Skeletal muscle satellite cell (primary cell): ENCODE measurements around the gene OSBP2.

ENCODE experiments used
- H3K27me3 ChIP-seq: 2 replicates; pipeline ENCODE4 v1.7.0; 2013; ENCODE audit warnings: low read length; ENCODE audit not compliant: control insufficient read depth, insufficient read depth
- H3K36me3 ChIP-seq: 2 replicates; pipeline ENCODE4 v1.7.0; 2013; ENCODE audit warnings: mild to moderate bottlenecking, control low read depth, low read length; ENCODE audit not compliant: insufficient read depth
- H3K4me1 ChIP-seq: 2 replicates; pipeline ENCODE4 v1.7.0; 2013; ENCODE audit warnings: low read length; ENCODE audit not compliant: control insufficient read depth, insufficient read depth
- H3K4me2 ChIP-seq: 2 replicates; pipeline ENCODE4 v1.7.0; 2013; ENCODE audit warnings: mild to moderate bottlenecking, low read length
- H3K4me3 ChIP-seq: 2 replicates; pipeline ENCODE4 v1.7.0; 2013; ENCODE audit warnings: low read length
- H3K9ac ChIP-seq: 2 replicates; pipeline ENCODE4 v1.7.0; 2013; ENCODE audit warnings: mild to moderate bottlenecking, low read depth, low read length, moderate library complexity
- H3K9me3 ChIP-seq: replicated peaks from 2 replicates; pipeline ENCODE4 v1.7.0; 2013; ENCODE audit warnings: mild to moderate bottlenecking, control low read depth, low read length

The OSBP2 gene

DNA sequence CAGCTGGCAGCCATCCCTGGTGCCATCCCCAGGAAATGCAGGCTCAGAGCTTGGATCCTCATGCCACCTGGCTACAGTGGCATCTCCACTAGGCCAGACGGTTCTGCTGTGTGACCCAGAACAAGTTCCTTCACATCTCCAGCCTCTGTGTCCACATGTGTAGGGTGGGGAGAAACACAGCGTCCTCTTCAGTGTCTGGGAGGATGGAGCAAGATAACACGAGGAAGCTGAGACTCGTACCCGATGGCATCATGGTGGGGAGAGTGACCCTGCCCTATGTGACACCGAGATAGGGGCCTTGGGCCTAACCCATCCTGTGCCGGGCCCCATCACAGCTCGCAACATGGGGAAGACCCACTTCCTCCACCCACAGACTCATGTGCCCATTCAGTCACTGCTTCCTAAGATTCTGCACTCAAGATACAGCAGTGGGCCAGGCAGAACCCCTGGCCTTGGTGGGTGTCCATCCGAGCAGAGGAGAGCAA is 195.4 kb downstream of the OSBP2 start:
- Histone ChIP-seq H3K9me3 (no peaks in the 10 kb centered on the region), H3K4me1 (no peaks in the 10 kb centered on the region), H3K4me2 (no peak overlapping the region), H3K4me3 (no peak overlapping the region), H3K36me3 (peaks cover 3% of the 10 kb centered on the region), H3K9ac (no peak overlapping the region), H3K27me3 (no peaks in the 10 kb centered on the region)

DNA sequence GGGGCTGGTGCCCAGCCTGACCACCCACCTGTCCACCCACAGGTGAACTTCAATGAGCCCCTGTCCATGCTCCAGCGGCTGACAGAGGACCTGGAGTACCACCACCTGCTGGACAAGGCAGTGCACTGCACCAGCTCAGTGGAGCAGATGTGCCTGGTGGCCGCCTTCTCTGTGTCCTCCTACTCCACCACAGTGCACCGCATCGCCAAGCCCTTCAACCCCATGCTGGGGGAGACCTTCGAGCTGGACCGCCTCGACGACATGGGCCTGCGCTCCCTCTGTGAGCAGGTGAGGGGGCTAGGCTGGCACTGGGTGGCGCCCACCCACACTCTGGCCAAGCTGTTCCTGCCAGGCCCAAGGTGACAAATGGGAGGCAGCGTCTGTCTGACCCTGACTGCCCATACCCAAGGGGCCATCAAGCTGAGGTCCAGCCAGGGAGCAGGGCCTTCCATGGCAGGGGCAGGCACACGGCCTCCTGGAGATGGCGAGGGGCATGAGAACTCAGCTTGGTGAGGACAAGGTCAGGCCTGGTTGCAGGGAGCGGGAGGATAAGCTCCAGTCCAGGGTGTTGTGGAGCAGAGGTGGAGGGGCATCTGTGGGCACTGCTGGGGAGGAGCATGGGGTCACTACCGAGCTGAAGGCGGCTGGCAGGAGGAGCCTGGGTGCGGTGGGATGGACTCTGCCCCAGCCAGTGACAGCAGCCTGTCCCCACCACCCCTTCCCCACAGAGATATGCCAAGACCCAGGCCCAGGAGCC is 196.2 kb downstream of the OSBP2 start:
- no peaks in the 10 kb centered on the region for H3K9me3 ChIP-seq
- peaks cover 3% of the 10 kb centered on the region for H3K36me3 ChIP-seq
- H3K9ac ChIP-seq = no peak overlapping the region
- no peaks in the 10 kb centered on the region for H3K27me3 ChIP-seq
- no peaks in the 10 kb centered on the region for H3K4me1 ChIP-seq
- H3K4me3 ChIP-seq = no peak overlapping the region
- no peak overlapping the region for H3K4me2 ChIP-seq

DNA sequence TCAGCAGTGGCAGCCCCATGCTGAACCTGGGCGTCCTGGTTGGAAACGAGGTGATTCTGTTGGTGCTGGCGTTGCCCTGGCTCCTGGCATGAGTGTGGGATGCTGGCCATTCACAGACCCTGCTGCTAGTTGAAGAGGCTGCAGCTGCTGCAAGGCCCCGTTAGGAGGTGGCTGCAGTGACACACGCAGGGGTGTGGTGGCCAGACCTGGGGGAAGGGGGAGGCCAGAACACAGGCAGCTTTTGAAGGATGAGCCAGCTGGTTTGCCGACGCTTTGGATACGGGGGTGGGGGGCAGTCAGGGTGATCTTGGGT is 196.7 kb downstream of the OSBP2 start:
- no peaks in the 10 kb centered on the region for H3K27me3 ChIP-seq
- H3K9ac ChIP-seq = no peak overlapping the region
- no peak overlapping the region for H3K4me3 ChIP-seq
- H3K36me3 ChIP-seq = peaks cover 3% of the 10 kb centered on the region
- H3K4me1 ChIP-seq = no peaks in the 10 kb centered on the region
- no peaks in the 10 kb centered on the region for H3K9me3 ChIP-seq
- H3K4me2 ChIP-seq = no peak overlapping the region

DNA sequence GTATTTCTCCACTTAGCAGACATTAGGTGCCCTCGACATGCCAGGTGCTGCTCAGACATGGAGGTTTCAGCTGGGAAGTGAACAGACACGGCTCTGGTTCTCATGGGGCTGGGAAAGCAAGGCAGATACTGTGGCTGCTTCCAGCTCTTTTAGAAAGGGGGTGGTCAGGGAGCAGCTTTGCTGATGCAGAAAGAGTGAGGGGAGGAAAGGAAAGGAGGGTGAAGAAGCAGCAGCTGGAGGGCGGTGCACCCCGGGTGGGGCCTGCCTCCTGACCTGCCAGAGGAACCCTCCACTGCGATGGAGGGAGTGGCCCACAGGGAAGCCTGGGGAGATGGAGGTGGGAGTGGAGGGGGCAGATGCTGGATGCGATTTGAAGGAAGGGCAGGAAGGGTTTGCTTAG is 197.1 kb downstream of the OSBP2 start:
- no peak overlapping the region for H3K4me2 ChIP-seq
- no peaks in the 10 kb centered on the region for H3K27me3 ChIP-seq
- H3K9me3 ChIP-seq = no peaks in the 10 kb centered on the region
- peaks cover 3% of the 10 kb centered on the region for H3K36me3 ChIP-seq
- no peak overlapping the region for H3K4me3 ChIP-seq
- H3K9ac ChIP-seq = no peak overlapping the region
- no peaks in the 10 kb centered on the region for H3K4me1 ChIP-seq

DNA sequence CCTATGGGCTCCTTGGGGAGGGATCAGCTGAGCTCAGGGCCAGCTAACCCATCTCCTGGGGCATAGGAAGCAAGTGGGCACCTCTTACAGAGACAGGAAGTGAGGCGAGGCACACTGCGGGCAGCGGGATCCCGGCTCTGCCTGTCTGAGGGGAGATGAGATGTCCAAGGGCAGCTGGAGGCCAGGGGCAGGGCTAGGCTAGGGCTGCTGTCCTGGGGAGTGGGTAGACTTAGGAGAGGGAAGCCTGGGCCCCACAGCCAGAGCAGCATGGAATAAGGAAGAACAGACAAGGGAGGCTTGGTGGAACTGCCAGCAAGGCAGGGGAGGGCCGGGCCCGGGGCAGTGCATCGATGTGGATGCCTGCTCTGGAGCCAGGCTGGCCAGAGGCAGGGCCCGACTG is 197.6 kb downstream of the OSBP2 start:
- Histone ChIP-seq H3K36me3 (peaks cover 3% of the 10 kb centered on the region), H3K4me1 (no peaks in the 10 kb centered on the region), H3K27me3 (no peaks in the 10 kb centered on the region), H3K4me2 (no peak overlapping the region), H3K4me3 (no peak overlapping the region), H3K9me3 (no peaks in the 10 kb centered on the region), H3K9ac (no peak overlapping the region)

DNA sequence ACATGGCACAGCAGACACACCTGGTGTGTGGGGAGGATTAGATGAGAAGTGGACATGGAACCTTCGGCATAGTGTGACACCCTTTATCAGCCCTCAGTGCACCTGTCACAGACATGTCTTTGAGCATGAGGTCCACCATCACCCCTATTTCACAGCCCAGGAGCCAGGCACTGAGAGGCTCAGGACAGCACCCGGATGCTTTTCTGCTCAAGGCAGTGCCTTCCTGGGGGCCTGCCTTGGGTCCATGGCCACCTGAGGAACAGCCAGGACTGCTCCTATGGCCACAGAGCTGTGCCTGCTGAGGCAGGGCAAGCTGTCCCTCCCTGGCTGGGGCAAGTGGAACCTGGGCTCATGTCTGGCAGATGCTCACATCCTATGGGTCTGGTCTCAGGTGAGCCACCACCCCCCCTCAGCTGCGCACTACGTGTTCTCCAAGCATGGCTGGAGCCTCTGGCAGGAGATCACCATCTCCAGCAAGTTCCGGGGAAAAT is 198.1 kb downstream of the OSBP2 start:
- H3K9ac ChIP-seq = no peak overlapping the region
- H3K4me3 ChIP-seq = no peak overlapping the region
- H3K27me3 ChIP-seq = no peaks in the 10 kb centered on the region
- H3K4me2 ChIP-seq = no peak overlapping the region
- H3K9me3 ChIP-seq = no peaks in the 10 kb centered on the region
- no peaks in the 10 kb centered on the region for H3K4me1 ChIP-seq
- peaks cover 3% of the 10 kb centered on the region for H3K36me3 ChIP-seq

DNA sequence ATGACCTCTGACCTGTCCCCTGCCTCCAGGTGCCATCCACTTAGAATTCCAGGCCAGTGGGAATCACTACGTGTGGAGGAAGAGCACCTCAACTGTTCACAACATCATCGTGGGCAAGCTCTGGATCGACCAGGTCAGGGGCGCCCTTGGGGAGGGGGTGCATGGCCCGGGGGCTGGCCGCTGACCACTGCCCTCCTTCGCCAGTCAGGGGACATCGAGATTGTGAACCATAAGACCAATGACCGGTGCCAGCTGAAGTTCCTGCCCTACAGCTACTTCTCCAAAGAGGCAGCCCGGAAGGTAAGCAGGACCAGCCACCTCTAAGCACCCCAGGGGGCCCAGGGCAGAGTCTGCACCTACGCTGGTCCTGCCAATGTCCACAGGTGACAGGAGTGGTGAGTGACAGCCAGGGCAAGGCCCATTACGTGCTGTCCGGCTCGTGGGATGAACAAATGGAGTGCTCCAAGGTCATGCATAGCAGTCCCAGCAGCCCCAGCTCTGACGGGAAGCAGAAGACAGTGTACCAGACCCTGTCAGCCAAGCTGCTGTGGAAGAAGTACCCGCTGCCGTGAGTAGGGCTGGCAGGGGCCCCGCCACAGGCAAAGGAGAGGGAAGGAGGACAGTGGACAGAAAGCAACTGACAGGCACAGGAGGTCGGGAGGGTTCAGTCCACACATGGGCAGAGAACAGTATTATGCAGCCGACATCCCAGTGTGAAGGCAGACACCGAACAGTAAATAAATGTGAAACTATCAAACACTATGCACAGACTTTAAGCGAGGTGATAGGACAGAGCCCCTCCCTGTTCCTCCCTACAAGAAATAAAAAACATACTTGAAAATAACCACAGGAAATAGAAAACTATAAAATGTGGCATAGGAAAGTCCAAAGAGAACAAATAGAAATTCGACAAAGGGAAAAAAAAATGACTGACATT is 199.0 kb downstream of the OSBP2 start:
- H3K4me1 ChIP-seq = no peaks in the 10 kb centered on the region
- H3K27me3 ChIP-seq = no peaks in the 10 kb centered on the region
- H3K4me3 ChIP-seq = no peak overlapping the region
- no peak overlapping the region for H3K4me2 ChIP-seq
- H3K9me3 ChIP-seq = no peaks in the 10 kb centered on the region
- H3K36me3 ChIP-seq = peaks cover 3% of the 10 kb centered on the region
- H3K9ac ChIP-seq = no peak overlapping the region

DNA sequence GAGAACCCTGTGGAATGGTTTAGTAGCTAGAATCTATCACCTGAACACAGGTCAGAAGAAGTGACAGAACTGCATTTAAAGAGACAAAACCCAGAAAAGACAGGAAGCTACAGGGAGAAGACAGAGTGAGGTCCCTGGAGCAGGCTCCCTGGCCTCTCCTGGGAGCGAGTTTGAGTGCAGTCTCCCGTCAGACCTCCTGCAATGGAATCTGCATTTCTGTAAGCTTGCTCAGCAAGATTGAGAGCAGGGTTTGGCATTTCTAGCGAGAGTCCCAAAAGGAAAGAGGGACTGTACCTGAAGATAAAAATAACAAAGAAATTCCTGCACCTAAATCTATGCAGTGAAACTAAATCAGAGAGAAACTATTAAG is 199.7 kb downstream of the OSBP2 start:
- Histone ChIP-seq H3K9me3 (no peaks in the 10 kb centered on the region), H3K36me3 (peaks cover 3% of the 10 kb centered on the region), H3K4me1 (no peaks in the 10 kb centered on the region), H3K27me3 (no peaks in the 10 kb centered on the region), H3K4me3 (no peak overlapping the region), H3K4me2 (no peak overlapping the region), H3K9ac (no peak overlapping the region)

DNA sequence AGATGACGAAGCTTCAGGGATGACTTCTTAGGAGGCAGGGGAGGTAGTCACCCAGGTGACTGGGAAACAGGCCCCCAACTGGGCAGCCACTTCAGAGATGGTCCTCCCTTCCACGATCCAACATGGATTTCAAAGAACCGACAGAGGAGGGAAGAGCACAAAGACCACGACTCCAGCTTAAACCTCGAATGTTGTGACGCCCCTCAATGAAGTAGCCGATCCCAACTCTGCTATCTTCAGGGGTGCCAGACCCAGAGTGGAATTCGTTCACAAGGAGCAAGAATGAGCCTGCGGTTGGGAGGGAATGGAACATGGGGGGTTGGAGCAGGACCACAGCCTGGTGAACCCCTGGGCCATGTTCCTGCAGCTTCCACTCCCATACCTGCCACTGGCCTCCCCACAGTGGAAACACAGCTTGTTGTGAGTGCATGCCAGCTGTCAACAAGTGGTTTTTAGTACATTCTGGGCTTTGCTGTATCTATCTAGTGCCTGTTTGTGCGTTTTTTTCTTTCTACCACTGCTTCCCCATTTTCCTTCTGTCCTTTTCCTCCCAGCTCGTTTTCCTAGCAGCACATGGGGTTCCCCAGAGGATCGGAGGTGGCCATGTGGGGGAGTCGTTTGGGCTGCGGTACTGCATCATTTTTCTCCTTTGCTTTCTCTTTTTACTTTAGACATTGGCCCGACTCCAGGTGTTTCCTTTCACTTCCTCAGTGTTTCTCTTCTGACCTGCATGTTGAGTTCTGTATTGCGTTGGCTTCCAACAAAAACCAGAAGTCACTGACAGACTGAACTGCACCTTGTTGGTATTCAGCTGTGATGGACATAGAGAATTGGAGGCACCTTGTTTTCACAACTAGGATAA is 208.1 kb downstream of the OSBP2 start:
- Histone ChIP-seq H3K4me2 (no peak overlapping the region), H3K4me3 (no peak overlapping the region), H3K9me3 (no peaks in the 10 kb centered on the region), H3K36me3 (no peaks in the 10 kb centered on the region), H3K4me1 (no peaks in the 10 kb centered on the region), H3K9ac (no peak overlapping the region), H3K27me3 (no peaks in the 10 kb centered on the region)

DNA sequence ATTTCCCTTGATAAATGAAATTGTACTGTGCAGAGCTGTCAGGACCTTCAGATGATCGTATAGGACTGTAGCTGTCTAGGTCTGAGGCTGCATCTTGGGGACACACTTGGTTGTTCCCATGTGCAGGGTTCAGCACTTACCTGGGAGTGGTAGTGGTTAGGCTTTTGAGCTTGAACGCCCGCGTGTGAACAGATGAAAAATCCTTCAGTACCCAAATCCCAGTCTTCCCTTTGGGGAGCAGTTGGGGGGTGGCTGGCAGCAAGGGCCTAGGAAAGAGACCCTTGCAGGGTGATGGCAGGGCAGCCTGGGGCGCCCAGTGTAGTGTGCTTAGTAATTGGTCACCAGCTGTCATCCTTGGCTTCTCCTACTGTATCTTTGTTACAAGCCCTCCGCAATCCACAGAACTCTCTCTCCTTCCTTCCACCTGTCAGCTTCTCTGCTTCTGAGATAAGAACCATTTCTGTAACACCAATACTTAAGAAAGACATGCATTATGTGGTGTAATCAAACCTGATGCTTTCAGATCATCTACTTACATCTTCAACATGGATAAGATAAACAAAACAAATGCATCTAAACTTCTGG is 209.3 kb downstream of the OSBP2 start:
- Histone ChIP-seq H3K36me3 (no peaks in the 10 kb centered on the region), H3K4me2 (no peak overlapping the region), H3K9me3 (no peaks in the 10 kb centered on the region), H3K27me3 (no peaks in the 10 kb centered on the region), H3K4me3 (no peak overlapping the region), H3K9ac (no peak overlapping the region), H3K4me1 (no peaks in the 10 kb centered on the region)
